Midbrain (tissue), 1 donor: Measurements from ENCODE around the gene AMACR.

Source experiments
- DNase-seq: peaks from one replicate; lab custom pipeline; 2025; lab: John Stamatoyannopoulos, UW

Gene AMACR

GRCh38 chr5:34007621-34008600, at the start of gene AMACR:
Gene AMACR (minus strand): TSS chr5:34008050. CDS start chr5:34008019, 31 bp downstream.
- DNase-seq = peak; percentile 98

- DNase-seq = no peak
Observed at GRCh38 chr5:34057569-34057968, 49.7 kb upstream of the AMACR start.

GRCh38 chr5:34057118-34057517, 49.3 kb upstream of the AMACR start:
- DNase-seq = no peak

GRCh38 chr5:34055667-34056066, 47.8 kb upstream of the AMACR start:
- no peak for DNase-seq

- no peak for DNase-seq
Observed at GRCh38 chr5:34054400-34054729, 46.5 kb upstream of the AMACR start.

- DNase-seq = no peak
Observed at GRCh38 chr5:34053571-34054399, 45.9 kb upstream of the AMACR start.

GRCh38 chr5:34053133-34053532, 45.3 kb upstream of the AMACR start:
- DNase-seq = no peak

GRCh38 chr5:34051374-34051980, 43.6 kb upstream of the AMACR start:
- DNase-seq = no peak

- no peak for DNase-seq
Observed at GRCh38 chr5:34047774-34048572, 40.1 kb upstream of the AMACR start.

GRCh38 chr5:34047143-34047542, 39.3 kb upstream of the AMACR start:
- DNase-seq = no peak

- DNase-seq = no peak
Observed at GRCh38 chr5:34045996-34046395, 38.1 kb upstream of the AMACR start.

- no peak for DNase-seq
Observed at GRCh38 chr5:34045023-34045422, 37.2 kb upstream of the AMACR start.

GRCh38 chr5:34043099-34043876, 35.4 kb upstream of the AMACR start, which contains the start of gene C1QTNF3:
Gene C1QTNF3 (minus strand): TSS chr5:34043213. CDS start chr5:34043125, 88 bp downstream.
- peak; percentile 15 for DNase-seq

GRCh38 chr5:34042321-34042720, 34.5 kb upstream of the AMACR start:
- DNase-seq = peak; percentile 60

GRCh38 chr5:34041247-34041972, 33.6 kb upstream of the AMACR start:
- DNase-seq = no peak

GRCh38 chr5:34040472-34040871, 32.6 kb upstream of the AMACR start:
- no peak for DNase-seq

GRCh38 chr5:34039398-34040157, 31.7 kb upstream of the AMACR start:
- no peak for DNase-seq

- DNase-seq = no peak
Observed at GRCh38 chr5:34038838-34039237, 31.0 kb upstream of the AMACR start.

GRCh38 chr5:34038390-34038789, 30.5 kb upstream of the AMACR start:
- no peak for DNase-seq
